ENCODE measurements around the gene HOXC13. TPM values are rescaled to one million over a fixed set of nuclear protein-coding genes. Genes with fewer than 3 reads are reported as not detected.
A peak's percentile ranks its signal among the peaks of the same experiment; 100 is the strongest.

The HOXC13 gene
- total and polyA plus RNA-seq, 2 donors (not counting 1 experiment from before 2014, with no cell fraction given): not detected

GRCh38 chr12:53954694-53955035 lies 16.0 kb downstream of the HOXC13 start, which contains the start of gene HOXC12:
Gene HOXC12 (plus strand): TSS chr12:53954903. CDS start chr12:53954930, 27 bp downstream.
- Histone ChIP-seq H2AFZ (ENCODE audit: low read length) (no peak within 1 kb of the TSS), H3K4me1 (ENCODE audit: control insufficient read depth, extremely low read depth, insufficient read depth, low read length) (no peaks in the 10 kb centered on the region), H3K79me2 (ENCODE audit: control insufficient read depth, insufficient read depth, low read length) (no peaks in the 10 kb centered on the region), H3K27ac (ENCODE audit: insufficient read depth, low read length) (no peak within 1 kb of the TSS), H3K9me3 (ENCODE audit: control insufficient read depth, insufficient read depth, low read depth, low read length) (no peaks in the 10 kb centered on the region), H3K27me3 (ENCODE audit: control insufficient read depth, insufficient read depth, low read length) (peaks cover 95% of the 10 kb centered on the region), H3K9ac (ENCODE audit: insufficient read depth, low read length) (no peak within 1 kb of the TSS), H3K4me3 (replicated peaks in 1 of 4; ENCODE audit: control extremely low read depth in 1 of 4, insufficient read depth in 1 of 4, low read depth in 3 of 4, low read length in 4 of 4) (no peak within 1 kb of the TSS), H3K36me3 (ENCODE audit: control insufficient read depth, insufficient read depth, low read length) (no peaks in the 10 kb centered on the region), H3K4me2 (ENCODE audit: extremely low read depth, insufficient read depth, low read length) (no peak within 1 kb of the TSS), H4K20me1 (ENCODE audit: control insufficient read depth, extremely low read depth, insufficient read depth, low read length) (no peaks in the 10 kb centered on the region)
- no peak for DNase-seq (ENCODE audit: low read depth in 2 of 2)
- TF ChIP-seq CTCF (conservative IDR thresholded peaks at IDR 0.05 in 1 of 2, IDR thresholded peaks at IDR 0.05 in 1 of 2; ENCODE audit: low read depth in 1 of 2, low read length in 2 of 2) (no peak), EZH2 (IDR thresholded peaks at IDR 0.05; ENCODE audit: low read length, missing control alignments) (no peak)

- no peaks in the 10 kb centered on the region for H3K79me2 ChIP-seq (ENCODE audit: control insufficient read depth, insufficient read depth, low read length)
- TF ChIP-seq EZH2 (IDR thresholded peaks at IDR 0.05; ENCODE audit: low read length, missing control alignments) (peak; percentile 98), CTCF (conservative IDR thresholded peaks at IDR 0.05 in 1 of 2, IDR thresholded peaks at IDR 0.05 in 1 of 2; ENCODE audit: low read depth in 1 of 2, low read length in 2 of 2) (no peak)
- no peak overlapping the region for H3K4me3 ChIP-seq (replicated peaks in 1 of 4; ENCODE audit: control extremely low read depth in 1 of 4, insufficient read depth in 1 of 4, low read depth in 3 of 4, low read length in 4 of 4)
- H3K4me1 ChIP-seq (ENCODE audit: control insufficient read depth, extremely low read depth, insufficient read depth, low read length): no peaks in the 10 kb centered on the region
- no peak for DNase-seq (ENCODE audit: low read depth in 2 of 2)
- no peaks in the 10 kb centered on the region for H4K20me1 ChIP-seq (ENCODE audit: control insufficient read depth, extremely low read depth, insufficient read depth, low read length)
- H3K9me3 ChIP-seq (ENCODE audit: control insufficient read depth, insufficient read depth, low read depth, low read length): no peaks in the 10 kb centered on the region
- H2AFZ ChIP-seq (ENCODE audit: low read length): no peak overlapping the region
- peaks cover 96% of the 10 kb centered on the region for H3K27me3 ChIP-seq (ENCODE audit: control insufficient read depth, insufficient read depth, low read length)
- no peaks in the 10 kb centered on the region for H3K36me3 ChIP-seq (ENCODE audit: control insufficient read depth, insufficient read depth, low read length)
- no peak overlapping the region for H3K9ac ChIP-seq (ENCODE audit: insufficient read depth, low read length)
- no peak overlapping the region for H3K27ac ChIP-seq (ENCODE audit: insufficient read depth, low read length)
- H3K4me2 ChIP-seq (ENCODE audit: extremely low read depth, insufficient read depth, low read length): no peak overlapping the region
Measured at GRCh38 chr12:53955036-53955775, 16.6 kb downstream of the HOXC13 start.

GRCh38 chr12:53955776-53956250 lies 17.2 kb downstream of the HOXC13 start:
- H3K27ac ChIP-seq (ENCODE audit: insufficient read depth, low read length): no peak overlapping the region
- H3K4me2 ChIP-seq (ENCODE audit: extremely low read depth, insufficient read depth, low read length): no peak overlapping the region
- no peaks in the 10 kb centered on the region for H4K20me1 ChIP-seq (ENCODE audit: control insufficient read depth, extremely low read depth, insufficient read depth, low read length)
- H3K27me3 ChIP-seq (ENCODE audit: control insufficient read depth, insufficient read depth, low read length): peaks cover 96% of the 10 kb centered on the region
- DNase-seq (ENCODE audit: low read depth in 2 of 2): no peak
- no peak overlapping the region for H3K9ac ChIP-seq (ENCODE audit: insufficient read depth, low read length)
- no peaks in the 10 kb centered on the region for H3K79me2 ChIP-seq (ENCODE audit: control insufficient read depth, insufficient read depth, low read length)
- H3K36me3 ChIP-seq (ENCODE audit: control insufficient read depth, insufficient read depth, low read length): no peaks in the 10 kb centered on the region
- H3K9me3 ChIP-seq (ENCODE audit: control insufficient read depth, insufficient read depth, low read depth, low read length): no peaks in the 10 kb centered on the region
- H3K4me1 ChIP-seq (ENCODE audit: control insufficient read depth, extremely low read depth, insufficient read depth, low read length): no peaks in the 10 kb centered on the region
- H2AFZ ChIP-seq (ENCODE audit: low read length): no peak overlapping the region
- no peak overlapping the region for H3K4me3 ChIP-seq (replicated peaks in 1 of 4; ENCODE audit: control extremely low read depth in 1 of 4, insufficient read depth in 1 of 4, low read depth in 3 of 4, low read length in 4 of 4)
- TF ChIP-seq EZH2 (IDR thresholded peaks at IDR 0.05; ENCODE audit: low read length, missing control alignments): peak; percentile 82
- no peak for TF ChIP-seq CTCF (conservative IDR thresholded peaks at IDR 0.05 in 1 of 2, IDR thresholded peaks at IDR 0.05 in 1 of 2; ENCODE audit: low read depth in 1 of 2, low read length in 2 of 2)

All from fibroblast of lung (primary cell).